ENCODE results near the gene TNFRSF1A.

TNFRSF1A gene

DNA sequence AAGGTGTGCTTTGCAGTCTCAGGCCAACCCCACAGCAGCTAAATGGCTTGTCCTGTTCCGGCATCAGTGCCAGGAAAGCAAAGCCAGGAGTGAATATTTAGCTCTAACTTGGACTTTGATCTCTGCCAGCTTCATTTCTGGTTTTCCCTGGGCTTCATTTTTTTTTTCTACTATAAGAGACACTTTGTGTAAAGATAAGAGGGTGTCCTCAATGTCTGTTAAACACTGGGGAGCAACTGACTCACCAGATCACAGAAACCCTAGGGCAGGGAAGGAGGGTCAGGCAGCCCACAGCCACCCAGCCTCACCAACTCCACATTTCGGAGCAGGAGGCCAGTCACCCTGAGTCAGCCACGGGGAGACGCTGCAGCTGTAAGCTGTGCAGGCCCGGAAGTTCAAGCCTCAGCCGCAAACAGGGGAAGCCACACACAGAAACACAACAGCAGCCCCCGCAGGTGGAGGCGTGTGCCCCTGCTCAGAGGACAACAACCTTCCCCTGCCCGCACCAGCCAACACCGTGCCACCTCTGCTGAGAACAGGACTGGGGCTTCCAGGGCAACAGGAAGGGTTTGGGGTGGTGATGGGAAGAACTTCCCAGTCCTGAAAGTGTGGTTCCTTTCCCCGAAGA is 6.3 kb downstream of the TNFRSF1A start:
- peak; percentile 93 for DNase-seq

DNA sequence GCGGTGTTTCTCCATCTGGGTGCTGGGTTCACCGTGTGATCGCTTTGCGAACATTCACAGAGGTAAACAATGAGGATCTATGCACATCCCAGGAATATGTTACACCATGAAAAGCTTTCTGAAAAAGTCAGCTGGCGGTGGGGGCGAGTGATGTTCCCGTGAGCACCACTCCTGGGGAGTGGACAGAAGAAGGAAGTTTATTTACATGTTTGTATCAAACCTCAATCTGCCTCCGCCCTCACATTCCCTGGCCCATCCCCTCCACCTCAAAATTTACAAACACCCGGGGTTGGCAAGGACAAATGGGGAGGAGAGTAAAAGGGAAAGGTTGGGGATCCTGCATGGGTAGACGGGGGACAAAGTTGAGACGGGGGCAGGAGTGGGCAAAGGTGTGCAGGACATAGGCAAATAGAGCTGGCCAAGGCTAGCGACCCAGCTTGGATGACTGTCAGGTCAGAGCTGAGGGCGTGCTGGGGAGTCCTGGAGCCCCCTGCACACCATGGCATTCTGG is 6.9 kb downstream of the TNFRSF1A start:
- peak overlapping the region; percentile 83 for H3K9ac ChIP-seq (ENCODE audit: low read depth, low read length)
- H3K79me2 ChIP-seq (ENCODE audit: insufficient read depth, low read length) = peaks cover 67% of the 10 kb centered on the region
- H2AFZ ChIP-seq (ENCODE audit: low read depth, low read length) = no peak overlapping the region
- peak overlapping the region; percentile 98 for H3K27ac ChIP-seq (ENCODE audit: low read length)
- H3K27me3 ChIP-seq (ENCODE audit: insufficient read depth, low read length, poor library complexity) = no peaks in the 10 kb centered on the region
- H3K4me2 ChIP-seq (ENCODE audit: insufficient read depth, low read length) = peak overlapping the region; percentile 88
- DNase-seq (no peak), ATAC-seq (ENCODE audit: insufficient read depth, low read depth) (no peak)
- TF ChIP-seq, protein P1, sequence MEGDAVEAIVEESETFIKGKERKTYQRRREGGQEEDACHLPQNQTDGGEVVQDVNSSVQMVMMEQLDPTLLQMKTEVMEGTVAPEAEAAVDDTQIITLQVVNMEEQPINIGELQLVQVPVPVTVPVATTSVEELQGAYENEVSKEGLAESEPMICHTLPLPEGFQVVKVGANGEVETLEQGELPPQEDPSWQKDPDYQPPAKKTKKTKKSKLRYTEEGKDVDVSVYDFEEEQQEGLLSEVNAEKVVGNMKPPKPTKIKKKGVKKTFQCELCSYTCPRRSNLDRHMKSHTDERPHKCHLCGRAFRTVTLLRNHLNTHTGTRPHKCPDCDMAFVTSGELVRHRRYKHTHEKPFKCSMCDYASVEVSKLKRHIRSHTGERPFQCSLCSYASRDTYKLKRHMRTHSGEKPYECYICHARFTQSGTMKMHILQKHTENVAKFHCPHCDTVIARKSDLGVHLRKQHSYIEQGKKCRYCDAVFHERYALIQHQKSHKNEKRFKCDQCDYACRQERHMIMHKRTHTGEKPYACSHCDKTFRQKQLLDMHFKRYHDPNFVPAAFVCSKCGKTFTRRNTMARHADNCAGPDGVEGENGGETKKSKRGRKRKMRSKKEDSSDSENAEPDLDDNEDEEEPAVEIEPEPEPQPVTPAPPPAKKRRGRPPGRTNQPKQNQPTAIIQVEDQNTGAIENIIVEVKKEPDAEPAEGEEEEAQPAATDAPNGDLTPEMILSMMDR (IDR thresholded peaks at IDR 0.05; ENCODE audit: borderline replicate concordance, extremely low read depth, low read length, poor library complexity, severe bottlenecking) = no peak
- no peak for TF ChIP-seq EZH2 (IDR thresholded peaks at IDR 0.05; ENCODE audit: borderline replicate concordance, low read depth, low read length, severe bottlenecking)
- peaks cover 55% of the 10 kb centered on the region for H3K4me1 ChIP-seq (ENCODE audit: insufficient read depth, low read length)
- peaks cover 37% of the 10 kb centered on the region for H4K20me1 ChIP-seq (ENCODE audit: insufficient read depth, low read length)
- H3K9me3 ChIP-seq (ENCODE audit: insufficient read depth, low read length, severe bottlenecking) = no peaks in the 10 kb centered on the region
- peak overlapping the region in 1 of 2 experiments; percentile 72; a peak in 2 of 4 replicates for H3K4me3 ChIP-seq (ENCODE audit: low read depth in 1 of 2, low read length in 2 of 2)
- peaks cover 59% of the 10 kb centered on the region for H3K36me3 ChIP-seq (ENCODE audit: insufficient read depth, low read length)

More for the DNA sequence above, 6.3 kb downstream of the TNFRSF1A start:
- Histone ChIP-seq H3K9ac (ENCODE audit: low read depth, low read length) (peak overlapping the region; percentile 83), H3K27me3 (ENCODE audit: insufficient read depth, low read length, poor library complexity) (no peaks in the 10 kb centered on the region), H3K9me3 (ENCODE audit: insufficient read depth, low read length, severe bottlenecking) (no peaks in the 10 kb centered on the region), H4K20me1 (ENCODE audit: insufficient read depth, low read length) (peaks cover 40% of the 10 kb centered on the region), H3K36me3 (ENCODE audit: insufficient read depth, low read length) (peaks cover 56% of the 10 kb centered on the region), H3K4me1 (ENCODE audit: insufficient read depth, low read length) (peaks cover 60% of the 10 kb centered on the region), H3K79me2 (ENCODE audit: insufficient read depth, low read length) (peaks cover 72% of the 10 kb centered on the region), H3K27ac (ENCODE audit: low read length) (peak overlapping the region; percentile 98), H3K4me2 (ENCODE audit: insufficient read depth, low read length) (peak overlapping the region; percentile 88), H3K4me3 (ENCODE audit: low read depth in 1 of 2, low read length in 2 of 2) (peak overlapping the region; percentile 8 to 72; a peak in 3 of 4 replicates), H2AFZ (ENCODE audit: low read depth, low read length) (peak overlapping the region; percentile 56; the same call in 1 of the 2 replicates)
- peak; percentile 81 for ATAC-seq (ENCODE audit: insufficient read depth, low read depth)
- TF ChIP-seq, protein P1 (IDR thresholded peaks at IDR 0.05; ENCODE audit: borderline replicate concordance, extremely low read depth, low read length, poor library complexity, severe bottlenecking) = peak; percentile 94
- TF ChIP-seq EZH2 (IDR thresholded peaks at IDR 0.05; ENCODE audit: borderline replicate concordance, low read depth, low read length, severe bottlenecking) = no peak

DNA sequence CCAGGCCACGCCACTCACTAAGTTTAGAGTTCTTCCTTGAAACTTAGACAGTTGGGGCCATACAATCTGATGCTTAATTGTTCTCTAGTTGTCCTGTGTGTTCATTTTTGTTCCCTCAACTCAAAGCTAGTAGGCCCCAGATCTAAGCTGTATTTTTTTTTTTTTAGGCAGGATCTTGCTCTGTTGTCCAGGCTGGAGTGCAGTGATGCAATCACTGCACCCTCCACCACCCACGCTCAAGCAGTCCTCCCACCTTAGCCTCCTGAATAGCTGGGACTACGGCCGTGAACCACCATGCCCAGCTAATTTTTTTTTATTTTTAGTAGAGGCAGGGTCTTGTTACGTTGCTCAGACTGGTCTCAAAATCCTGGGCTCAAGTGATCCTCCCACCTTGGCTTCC is 7.5 kb downstream of the TNFRSF1A start:
- H3K9ac ChIP-seq (ENCODE audit: low read depth, low read length) = 0 out of 2 replicates have a peak overlapping the region, but pooled peaks have one; percentile 83
- no peak for TF ChIP-seq EZH2 (IDR thresholded peaks at IDR 0.05; ENCODE audit: borderline replicate concordance, low read depth, low read length, severe bottlenecking)
- TF ChIP-seq, protein P1 (IDR thresholded peaks at IDR 0.05; ENCODE audit: borderline replicate concordance, extremely low read depth, low read length, poor library complexity, severe bottlenecking) = no peak
- H3K9me3 ChIP-seq (ENCODE audit: insufficient read depth, low read length, severe bottlenecking) = no peaks in the 10 kb centered on the region
- H3K36me3 ChIP-seq (ENCODE audit: insufficient read depth, low read length) = peaks cover 62% of the 10 kb centered on the region
- peaks cover 37% of the 10 kb centered on the region for H4K20me1 ChIP-seq (ENCODE audit: insufficient read depth, low read length)
- H3K4me2 ChIP-seq (ENCODE audit: insufficient read depth, low read length) = no peak overlapping the region
- H3K4me1 ChIP-seq (ENCODE audit: insufficient read depth, low read length) = peaks cover 49% of the 10 kb centered on the region
- no peak for ATAC-seq (ENCODE audit: insufficient read depth, low read depth)
- H2AFZ ChIP-seq (ENCODE audit: low read depth, low read length) = no peak overlapping the region
- peak overlapping the region; percentile 98 for H3K27ac ChIP-seq (ENCODE audit: low read length)
- no peak overlapping the region for H3K4me3 ChIP-seq (ENCODE audit: low read depth in 1 of 2, low read length in 2 of 2)
- no peaks in the 10 kb centered on the region for H3K27me3 ChIP-seq (ENCODE audit: insufficient read depth, low read length, poor library complexity)
- no peak for DNase-seq
- H3K79me2 ChIP-seq (ENCODE audit: insufficient read depth, low read length) = peaks cover 60% of the 10 kb centered on the region
